Adrenal gland (tissue), 5 donors: ENCODE results near the gene GPAT3.

Source experiments
- POLR2A ChIP-seq, 2 donors: fragments of 450-650 bp; IDR thresholded peaks; one replicate each; pipeline ENCODE4 v1.6.1; 2017; ENCODE audit warnings: antibody characterized with exemption in 2 of 2, mild to moderate bottlenecking in 2 of 2, moderate library complexity in 1 of 2
- TF ChIP-seq, protein P1 (sequence below), 6 experiments: fragments of 450-650 bp in 4 of 6; fragments of 200-600 bp in 2 of 6; sonication (generic) in 1 of 6; IDR thresholded peaks; 1 replicate in 5 of 6; 2 replicates in 1 of 6; pipeline versions ENCODE4 v1.5.1 to v1.8.0; 2016 to 2021; ENCODE audit warnings: antibody characterized with exemption in 6 of 6, mild to moderate bottlenecking in 2 of 6, moderate library complexity in 1 of 6
- donor health status: DM: no; HTN: no; CAD: no.

DNA sequence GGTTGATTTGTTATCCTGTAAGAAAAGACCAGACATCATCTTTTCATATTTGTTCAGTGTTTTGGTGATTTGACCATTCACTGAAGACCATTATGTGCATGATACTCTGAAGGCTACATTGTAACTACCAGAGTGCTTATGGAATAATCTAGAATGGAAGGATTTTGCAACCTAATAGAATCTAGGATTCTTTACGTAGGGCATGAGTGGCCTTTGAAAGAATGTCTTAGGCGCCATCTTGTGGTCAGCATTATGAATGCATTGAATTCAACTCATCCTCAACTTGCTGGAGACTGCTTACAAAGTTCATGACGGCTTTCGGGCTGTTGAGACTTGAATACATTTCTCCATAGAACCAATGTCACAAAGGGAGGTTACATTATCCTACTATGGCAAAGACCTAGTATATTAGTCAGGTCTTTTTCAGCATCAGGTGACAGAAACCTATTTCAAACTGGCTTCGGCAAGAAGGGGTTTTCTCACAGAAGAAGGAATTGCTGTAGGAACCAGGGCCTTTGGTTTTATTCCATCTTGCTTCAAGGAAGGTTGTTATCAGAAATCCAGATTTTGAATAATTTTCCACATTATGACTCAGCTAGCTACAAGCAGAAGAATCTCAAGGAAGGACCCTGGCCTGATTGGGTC, 104.1 kb downstream of the GPAT3 start:
- TF ChIP-seq, protein P1, sequence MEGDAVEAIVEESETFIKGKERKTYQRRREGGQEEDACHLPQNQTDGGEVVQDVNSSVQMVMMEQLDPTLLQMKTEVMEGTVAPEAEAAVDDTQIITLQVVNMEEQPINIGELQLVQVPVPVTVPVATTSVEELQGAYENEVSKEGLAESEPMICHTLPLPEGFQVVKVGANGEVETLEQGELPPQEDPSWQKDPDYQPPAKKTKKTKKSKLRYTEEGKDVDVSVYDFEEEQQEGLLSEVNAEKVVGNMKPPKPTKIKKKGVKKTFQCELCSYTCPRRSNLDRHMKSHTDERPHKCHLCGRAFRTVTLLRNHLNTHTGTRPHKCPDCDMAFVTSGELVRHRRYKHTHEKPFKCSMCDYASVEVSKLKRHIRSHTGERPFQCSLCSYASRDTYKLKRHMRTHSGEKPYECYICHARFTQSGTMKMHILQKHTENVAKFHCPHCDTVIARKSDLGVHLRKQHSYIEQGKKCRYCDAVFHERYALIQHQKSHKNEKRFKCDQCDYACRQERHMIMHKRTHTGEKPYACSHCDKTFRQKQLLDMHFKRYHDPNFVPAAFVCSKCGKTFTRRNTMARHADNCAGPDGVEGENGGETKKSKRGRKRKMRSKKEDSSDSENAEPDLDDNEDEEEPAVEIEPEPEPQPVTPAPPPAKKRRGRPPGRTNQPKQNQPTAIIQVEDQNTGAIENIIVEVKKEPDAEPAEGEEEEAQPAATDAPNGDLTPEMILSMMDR (IDR thresholded peaks at IDR 0.05) = peak; percentile 73 to 89 (median 84)
- TF ChIP-seq POLR2A (IDR thresholded peaks at IDR 0.05) = no peak
